ENCODE results near the gene AARS1. TPM values are rescaled to one million over a fixed set of nuclear protein-coding genes. Genes with fewer than 3 reads are reported as not detected.
"Not testable (repeated sequence)": the region's sequence is repeated elsewhere in the genome, so short reads cannot be mapped to it uniquely, and the experiment has no call there.

AARS1 gene
- polyA plus RNA-seq, 4 donors, result 82.4 to 89.1 (median 86.2) TPM

DNA sequence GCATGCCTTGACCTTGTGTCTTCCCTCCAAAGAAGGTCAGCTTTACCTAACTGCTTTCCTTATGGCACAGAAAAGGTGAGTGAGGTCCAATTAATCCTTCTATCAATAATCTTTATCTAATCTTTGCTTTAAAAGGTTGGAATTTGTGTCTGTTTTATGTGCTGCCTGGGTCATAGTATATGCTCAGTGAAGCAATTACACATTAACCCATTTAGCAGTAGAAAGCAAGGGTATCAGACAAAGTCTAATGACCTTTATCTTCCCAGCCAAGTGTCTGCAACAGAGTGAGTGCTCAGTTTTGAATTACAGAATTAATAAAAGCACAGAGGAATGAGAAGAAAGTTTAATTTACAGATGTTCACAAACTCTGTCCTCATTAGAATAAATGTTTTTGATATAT is 63.3 kb downstream of the AARS1 start:
- DNase-seq (ENCODE audit: low read depth in 4 of 4, low spot score in 2 of 4), result not testable (repeated sequence)

DNA sequence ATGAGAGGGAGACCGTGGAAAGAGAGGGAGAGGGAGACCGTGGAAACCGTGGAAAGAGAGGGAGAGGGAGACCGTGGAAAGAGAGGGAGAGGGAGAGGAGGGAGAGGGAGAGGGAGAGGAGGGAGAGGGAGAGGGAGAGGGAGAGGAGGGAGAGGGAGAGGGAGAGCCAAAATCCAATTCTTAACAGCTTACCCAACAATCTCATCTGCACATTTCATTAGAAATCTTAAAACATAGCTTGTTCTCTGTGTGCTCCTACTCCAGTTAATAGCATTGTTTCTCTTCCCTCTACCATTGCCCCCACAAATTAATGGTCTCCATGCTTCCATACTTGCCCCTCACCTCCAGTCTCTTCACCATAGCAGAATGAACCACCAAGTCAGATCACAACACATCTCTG is 63.9 kb downstream of the AARS1 start:
- not testable (repeated sequence) for DNase-seq (ENCODE audit: low read depth in 4 of 4, low spot score in 2 of 4)

DNA sequence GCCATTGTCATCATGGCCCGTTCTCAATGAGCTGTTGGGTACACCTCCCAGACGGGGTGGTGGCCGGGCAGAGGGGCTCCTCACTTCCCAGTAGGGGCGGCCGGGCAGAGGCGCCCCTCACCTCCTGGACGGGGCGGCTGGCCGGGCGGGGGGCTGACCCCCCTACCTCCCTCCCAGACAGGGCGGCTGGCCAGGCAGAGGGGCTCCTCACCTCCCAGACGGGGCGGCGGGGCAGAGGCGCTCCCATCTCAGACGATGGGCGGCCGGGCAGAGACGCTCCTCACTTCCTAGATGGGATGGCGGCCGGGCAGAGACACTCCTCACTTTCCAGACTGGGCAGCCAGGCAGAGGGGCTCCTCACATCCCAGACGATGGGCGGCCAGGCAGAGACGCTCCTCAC is 64.7 kb downstream of the AARS1 start:
- DNase-seq (ENCODE audit: low read depth in 4 of 4, low spot score in 2 of 4), result not testable (repeated sequence)

DNA sequence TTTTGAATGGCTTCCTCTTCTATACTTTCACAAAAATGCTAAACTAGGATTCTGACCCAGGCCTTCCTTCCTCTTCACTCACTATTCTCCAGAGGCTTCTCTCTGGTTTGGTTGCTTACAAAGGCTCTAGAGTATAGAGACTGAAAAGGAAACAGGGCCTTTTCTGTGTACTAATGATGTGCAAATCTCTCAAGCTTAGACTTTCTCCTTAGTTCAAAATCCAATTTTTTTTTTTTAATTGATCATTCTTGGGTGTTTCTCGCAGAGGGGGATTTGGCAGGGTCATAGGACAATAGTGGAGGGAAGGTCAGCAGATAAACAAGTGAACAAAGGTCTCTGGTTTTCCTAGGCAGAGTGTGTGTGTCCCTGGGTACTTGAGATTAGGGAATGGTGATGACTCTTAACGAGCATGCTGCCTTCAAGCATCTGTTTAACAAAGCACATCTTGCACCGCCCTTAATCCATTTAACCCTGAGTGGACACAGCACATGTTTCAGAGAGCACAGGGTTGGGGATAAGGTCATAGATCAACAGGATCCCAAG is 65.3 kb downstream of the AARS1 start:
- not testable (repeated sequence) for DNase-seq (ENCODE audit: low read depth in 4 of 4, low spot score in 2 of 4)

DNA sequence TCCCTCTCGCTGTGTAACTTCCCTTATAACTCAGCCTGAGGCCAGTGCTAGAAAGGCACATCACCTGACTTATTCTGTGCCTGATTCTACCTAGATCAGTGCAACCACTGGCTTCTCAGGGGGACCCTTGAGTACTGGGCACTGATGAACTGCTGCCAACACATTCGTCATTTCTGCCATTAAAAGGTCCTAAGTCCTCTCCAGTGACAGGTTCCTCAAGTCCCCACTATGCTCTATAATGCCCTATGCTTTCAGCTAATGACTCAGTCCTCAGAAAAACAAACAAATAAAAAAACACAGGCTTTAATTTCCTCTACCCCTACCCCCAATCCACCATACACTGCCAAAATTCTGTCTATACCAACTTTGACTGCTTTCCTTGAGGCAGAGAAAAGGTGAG is 66.1 kb downstream of the AARS1 start:
- DNase-seq (ENCODE audit: low read depth in 4 of 4, low spot score in 2 of 4), result not testable (repeated sequence)

DNA sequence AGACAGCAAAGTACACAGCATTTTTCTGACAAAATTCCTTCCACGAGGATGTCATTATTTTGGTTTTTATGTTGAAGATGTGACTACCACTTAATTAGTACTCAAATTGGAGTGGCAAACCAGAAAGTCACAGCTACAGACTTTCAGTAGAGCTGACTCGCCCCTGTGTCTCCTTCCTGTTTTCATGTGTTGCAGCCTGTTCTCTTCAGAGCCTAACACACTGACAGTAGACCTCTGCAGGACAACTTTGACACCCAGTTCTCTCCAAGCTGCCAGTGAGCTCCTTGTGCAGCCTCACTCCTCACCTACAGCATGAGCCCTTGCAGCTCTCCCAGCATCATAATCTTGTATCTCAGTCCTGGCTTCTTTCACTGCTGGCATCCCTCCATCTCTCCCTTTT is 66.7 kb downstream of the AARS1 start:
- not testable (repeated sequence) for DNase-seq (ENCODE audit: low read depth in 4 of 4, low spot score in 2 of 4)

DNA sequence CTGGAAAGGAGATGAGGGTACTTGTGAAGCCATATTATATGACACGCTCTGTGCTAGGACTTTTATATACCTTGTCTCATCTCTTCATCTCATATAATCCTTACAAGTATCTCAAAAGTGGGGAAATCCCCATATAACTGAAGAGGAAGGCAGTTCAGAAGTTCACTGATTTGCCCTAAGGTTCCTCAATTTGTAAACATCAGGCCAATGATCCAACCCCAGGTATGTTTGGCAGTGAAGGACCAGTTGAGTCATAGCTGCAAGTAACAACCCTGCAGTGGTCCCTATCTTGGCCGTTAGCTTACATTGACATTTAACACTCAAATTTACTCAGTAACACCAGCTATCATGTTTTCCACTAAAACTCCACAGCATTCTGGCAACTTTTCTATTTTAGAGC is 70.7 kb downstream of the AARS1 start:
- not testable (repeated sequence) for DNase-seq (ENCODE audit: low read depth in 4 of 4, low spot score in 2 of 4)

DNA sequence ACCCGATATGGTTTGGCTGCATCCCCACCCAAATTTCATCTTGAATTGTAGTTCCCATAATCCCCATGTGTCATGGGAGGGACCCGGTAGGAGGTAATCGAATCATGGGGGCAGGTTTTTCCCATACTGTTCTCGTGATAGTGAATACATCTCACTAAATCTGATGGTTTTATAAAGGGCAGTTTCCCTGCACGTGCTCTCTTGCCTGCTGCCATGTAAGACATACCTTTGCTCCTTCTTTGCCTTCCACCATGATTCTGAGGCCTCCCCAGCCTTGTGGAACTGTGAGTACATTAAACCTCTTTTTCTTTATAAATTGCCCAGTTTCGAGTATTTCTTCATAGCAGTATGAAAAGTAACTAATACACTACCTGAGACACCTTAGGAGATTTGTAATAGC is 82.9 kb downstream of the AARS1 start:
- not testable (repeated sequence) for DNase-seq (ENCODE audit: low read depth in 4 of 4, low spot score in 2 of 4)

DNA sequence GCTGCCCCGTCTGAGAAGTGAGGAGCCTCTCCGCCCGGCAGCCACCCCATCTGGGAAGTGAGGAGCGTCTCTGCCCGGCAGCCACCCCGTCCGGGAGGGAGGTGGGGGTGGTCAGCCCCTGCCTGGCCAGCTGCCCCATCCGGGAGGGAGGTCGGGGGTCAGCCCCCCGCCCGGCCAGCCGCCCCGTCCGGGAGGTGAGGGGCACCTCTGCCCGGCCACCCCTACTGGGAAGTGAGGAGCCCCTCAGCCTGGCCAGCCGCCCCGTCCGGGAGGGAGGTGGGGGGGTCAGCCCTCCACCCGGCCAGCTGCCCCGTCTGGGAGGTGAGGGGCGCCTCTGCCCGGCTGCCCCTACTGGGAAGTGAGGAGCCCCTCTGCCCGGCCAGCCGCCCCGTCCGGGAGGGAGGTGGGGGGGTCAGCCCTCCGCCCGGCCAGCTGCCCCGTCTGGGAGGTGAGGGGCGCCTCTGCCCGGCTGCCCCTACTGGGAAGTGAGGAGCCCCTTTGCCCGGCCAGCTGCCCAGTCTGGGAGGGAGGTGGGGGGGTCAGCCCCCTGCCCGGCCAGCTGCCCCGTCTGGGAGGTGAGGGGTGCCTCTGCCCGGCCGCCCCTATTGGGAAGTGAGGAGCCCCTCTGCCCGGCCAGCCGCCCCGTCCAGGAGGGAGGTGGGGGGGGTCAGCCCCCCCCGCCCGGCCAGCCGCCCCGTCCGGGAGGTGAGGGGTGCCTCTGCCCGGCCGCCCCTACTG is 84.5 kb downstream of the AARS1 start:
- not testable (repeated sequence) for DNase-seq (ENCODE audit: low read depth in 4 of 4, low spot score in 2 of 4)

DNA sequence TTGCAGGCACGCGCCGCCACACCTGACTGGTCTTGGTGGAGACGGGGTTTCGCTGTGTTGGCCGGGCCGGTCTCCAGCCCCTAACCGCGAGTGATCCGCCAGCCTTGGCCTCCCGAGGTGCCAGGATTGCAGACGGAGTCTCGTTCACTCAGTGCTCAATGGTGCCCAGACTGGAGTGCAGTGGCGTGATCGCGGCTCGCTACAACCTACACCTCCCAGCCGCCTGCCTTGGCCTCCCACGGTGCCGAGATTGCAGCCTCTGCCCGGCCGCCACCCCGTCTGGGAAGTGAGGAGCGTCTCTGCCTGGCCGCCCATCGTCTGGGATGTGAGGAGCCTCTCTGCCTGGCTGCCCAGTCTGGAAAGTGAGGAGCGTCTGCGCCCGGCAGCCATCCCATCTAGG is 85.3 kb downstream of the AARS1 start:
- DNase-seq (ENCODE audit: low read depth in 4 of 4, low spot score in 2 of 4), result not testable (repeated sequence)

DNA sequence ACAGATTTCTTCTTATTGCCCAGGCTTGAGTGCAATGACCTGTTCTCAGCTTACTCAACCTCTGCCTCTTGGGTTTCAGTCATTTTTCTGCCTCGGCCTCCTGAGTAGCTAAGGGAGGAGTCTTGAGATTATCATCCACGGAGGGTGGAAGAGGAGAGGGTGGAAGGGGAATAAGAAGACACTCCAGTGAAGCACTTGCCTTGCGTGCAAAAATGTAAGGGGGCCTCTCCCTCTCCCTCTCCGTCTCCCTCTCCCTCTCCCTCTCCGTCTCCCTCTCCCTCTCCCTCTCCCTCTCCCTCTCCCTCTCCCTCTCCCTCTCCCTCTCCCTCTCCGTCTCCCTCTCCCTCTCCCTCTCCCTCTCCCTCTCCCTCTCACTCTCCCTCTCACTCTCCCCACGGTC is 85.8 kb downstream of the AARS1 start:
- not testable (repeated sequence) for DNase-seq (ENCODE audit: low read depth in 4 of 4, low spot score in 2 of 4)

Other genes starting within 250 kb of the AARS1 start
- 10 to 100 TPM; 32.9 to 44.0 (median 37.0) TPM for gene PDPR, start 175.2 kb downstream of the AARS1 start, polyA plus RNA-seq (ENCODE audit: insufficient read length in 4 of 4)
- gene CLEC18C, start 115.7 kb downstream of the AARS1 start, polyA plus RNA-seq (ENCODE audit: insufficient read length in 4 of 4), result 10 to 100 TPM; 37.1 to 75.5 (median 59.6) TPM
- 10 to 100 TPM; 11.6 to 18.7 (median 15.3) TPM for gene EXOSC6, start 37.6 kb downstream of the AARS1 start, polyA plus RNA-seq (ENCODE audit: insufficient read length in 4 of 4)
- gene DDX19B, start 9.7 kb upstream of the AARS1 start, polyA plus RNA-seq (ENCODE audit: insufficient read length in 4 of 4), result 10 to 100 TPM; 34.0 to 39.3 (median 35.7) TPM
- 10 to 100 TPM; 47.7 to 56.0 (median 51.0) TPM for gene DDX19A, start 57.4 kb upstream of the AARS1 start, polyA plus RNA-seq (ENCODE audit: insufficient read length in 4 of 4)
- 10 to 100 TPM; 25.3 to 38.4 (median 30.6) TPM for gene ST3GAL2, start 149.6 kb upstream of the AARS1 start, polyA plus RNA-seq (ENCODE audit: insufficient read length in 4 of 4)
- 10 to 100 TPM; 12.7 to 20.2 (median 17.8) TPM for gene FCSK, start 165.1 kb upstream of the AARS1 start, polyA plus RNA-seq (ENCODE audit: insufficient read length in 4 of 4)
- gene COG4, start 234.0 kb upstream of the AARS1 start, polyA plus RNA-seq (ENCODE audit: insufficient read length in 4 of 4), result 10 to 100 TPM; 59.1 to 75.4 (median 67.5) TPM
- 100 to 1,000 TPM; 333 to 394 (median 370) TPM for gene SF3B3, start 234.3 kb upstream of the AARS1 start, polyA plus RNA-seq (ENCODE audit: insufficient read length in 4 of 4)

All from left renal cortex interstitium (tissue), 4 donors.